Measurements from ENCODE around the gene MOV10L1.

DNA sequence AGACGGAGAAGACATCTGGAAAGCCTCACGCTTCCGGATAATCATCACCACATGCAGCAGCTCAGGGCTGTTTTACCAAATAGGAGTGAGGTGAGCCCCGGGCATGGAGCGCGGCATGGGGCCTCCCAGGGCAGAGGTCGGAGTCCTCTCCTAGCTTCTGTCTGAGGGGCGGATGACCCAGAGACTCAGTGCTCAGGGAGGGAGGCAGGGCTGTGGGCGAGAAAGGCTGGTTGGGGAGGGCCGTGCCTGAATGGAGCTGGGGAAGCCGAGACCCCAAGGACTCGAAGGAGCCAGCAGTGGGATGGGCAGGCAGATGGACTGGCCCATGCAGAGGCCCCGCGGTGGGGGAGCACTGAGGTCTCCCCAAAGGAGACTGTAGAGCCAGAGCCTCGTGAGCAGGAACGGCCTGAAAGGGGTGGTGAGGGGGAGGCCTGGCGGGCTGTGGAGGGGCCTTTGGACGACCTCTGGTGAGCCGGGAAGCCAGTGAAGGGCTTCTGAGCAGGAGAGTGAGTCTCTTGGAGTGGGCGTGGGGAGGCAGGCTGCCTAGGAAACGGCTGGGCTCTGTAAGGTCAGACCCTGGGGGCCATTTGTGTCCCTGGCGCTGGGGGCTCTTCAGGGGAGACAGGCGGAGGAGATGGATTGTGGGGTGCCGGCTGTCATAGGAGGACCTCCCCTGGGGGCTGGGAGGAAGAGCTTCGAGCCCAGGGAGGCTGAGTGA, 56.1 kb downstream of the MOV10L1 start:
- no peak for TF ChIP-seq CTCF (IDR thresholded peaks at IDR 0.05)
- TF ChIP-seq POLR2A (IDR thresholded peaks at IDR 0.05): no peak

All from Peyer's patch (tissue), 4 donors.